NK-92 (cell line): ENCODE data around the gene PRR7.

Experiments used
- DNase-seq: peaks from one replicate; lab custom pipeline; 2025; ENCODE audit not compliant: unreplicated experiment; lab: John Stamatoyannopoulos, UW

Gene PRR7

DNA sequence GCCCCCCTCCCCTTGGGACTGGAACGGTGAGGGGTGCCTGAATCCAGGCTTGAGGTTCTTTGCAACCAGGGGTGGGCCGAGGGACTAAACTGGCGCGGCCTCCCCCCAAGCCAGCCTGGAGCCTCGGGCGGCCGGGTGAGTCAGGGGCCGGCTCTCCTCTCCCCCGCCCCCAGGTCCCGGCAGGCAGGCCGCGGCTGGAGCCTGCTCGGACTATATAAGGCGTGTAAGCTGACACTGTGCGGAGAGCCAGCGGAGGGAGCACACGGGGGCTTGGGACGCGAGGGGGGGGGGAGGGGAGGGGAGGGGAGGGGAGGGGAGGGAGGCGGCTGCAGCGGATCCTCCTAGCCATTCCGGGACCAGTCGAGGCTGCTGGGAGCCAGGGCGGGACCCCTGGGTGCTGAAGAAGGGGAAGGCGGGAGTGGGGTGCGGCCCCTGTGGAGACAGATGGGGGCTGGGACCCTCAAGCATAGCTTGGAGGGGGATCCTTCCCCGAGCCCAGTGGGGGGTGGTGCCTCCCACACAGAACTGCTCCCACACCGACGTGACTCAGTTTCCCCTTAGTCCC is 50.2 kb downstream of the PRR7 start:
- no peak for DNase-seq

DNA sequence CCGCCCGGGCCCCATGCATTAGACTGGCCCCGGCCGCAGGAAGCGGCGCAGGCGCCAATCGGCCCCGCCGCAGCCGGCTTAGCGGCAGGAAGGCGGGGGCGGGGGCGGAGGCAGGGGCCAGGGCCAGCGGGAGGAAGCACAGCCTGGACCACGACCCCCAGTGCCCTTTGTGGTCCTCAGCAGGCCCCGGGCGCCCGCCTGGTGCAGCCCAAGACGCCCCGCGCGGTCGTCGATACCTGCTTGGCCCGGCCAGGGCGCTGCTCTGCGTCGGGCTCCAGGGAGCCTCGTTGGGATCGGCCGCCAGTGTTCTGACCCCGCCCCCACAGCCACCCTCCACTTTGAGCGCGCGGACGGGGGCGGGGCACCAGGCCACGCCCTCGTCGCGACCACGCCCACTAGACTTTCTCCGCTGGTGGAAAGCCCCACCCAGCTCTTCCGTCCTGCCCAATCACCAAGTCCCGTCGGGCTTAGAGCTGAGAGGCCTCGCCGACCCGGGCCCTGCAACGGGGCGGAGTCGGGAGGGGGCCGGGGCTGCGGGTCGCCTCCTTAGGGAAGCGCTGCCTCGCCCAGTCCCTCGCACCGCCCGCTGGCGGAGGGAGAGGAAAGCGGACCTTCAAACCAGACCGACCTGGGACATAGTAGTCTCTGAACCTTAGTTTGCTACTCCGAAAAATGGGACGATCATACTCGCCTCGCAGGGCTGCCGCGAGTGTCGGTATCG is 50.8 kb downstream of the PRR7 start, which contains the start of gene PDLIM7:
TSS of gene PDLIM7 (minus strand) at position 313 of the 721 bp plus-strand sequence. CDS start 1,092 bp downstream, outside the sequence.
- peak; percentile 46 for DNase-seq

- no peak for DNase-seq
Measured at GRCh38 chr5:177498013-177498787, 51.6 kb downstream of the PRR7 start.

GRCh38 chr5:177499842-177500241 is 53.2 kb downstream of the PRR7 start:
- DNase-seq = no peak

GRCh38 chr5:177500685-177501522 is 54.3 kb downstream of the PRR7 start:
- DNase-seq = no peak

DNA sequence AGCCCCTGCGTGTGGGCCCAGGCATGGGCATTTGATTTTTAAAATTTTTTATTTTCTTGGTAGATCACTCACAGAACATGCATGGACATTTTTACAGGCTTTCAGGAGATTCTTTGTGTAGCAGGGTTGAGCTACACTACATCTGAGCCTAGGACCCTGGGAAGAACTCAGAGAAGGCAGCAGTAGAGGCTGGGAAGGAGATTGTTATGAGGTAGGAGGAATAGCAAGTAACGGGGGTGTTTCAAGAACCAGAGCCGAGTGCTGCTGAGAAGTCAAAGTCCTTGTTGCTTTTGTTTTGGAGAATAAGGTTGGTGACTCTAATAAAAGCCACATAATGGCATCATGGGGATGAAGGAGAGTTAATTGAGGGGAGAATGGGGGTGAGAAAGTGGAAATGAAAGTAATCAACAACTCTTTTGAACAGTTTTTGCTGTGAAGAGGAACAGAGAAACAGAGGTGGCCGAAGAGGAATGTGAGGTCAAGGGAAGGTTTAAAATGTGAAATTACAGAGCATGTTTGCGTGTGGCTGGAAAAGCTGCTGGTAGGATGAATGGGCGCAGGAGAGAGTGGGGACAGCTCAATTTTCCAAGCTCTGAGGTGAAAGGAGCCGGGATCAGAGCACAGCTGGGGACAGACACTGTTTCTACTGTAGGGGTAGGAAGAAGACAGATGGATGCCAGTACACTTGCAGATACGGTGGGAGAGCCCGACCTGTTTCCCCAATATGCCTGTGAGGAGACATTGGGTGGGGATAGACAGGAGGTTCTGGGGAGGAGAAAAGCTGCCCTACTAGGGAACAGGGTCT is 55.5 kb downstream of the PRR7 start:
- DNase-seq = no peak

DNA sequence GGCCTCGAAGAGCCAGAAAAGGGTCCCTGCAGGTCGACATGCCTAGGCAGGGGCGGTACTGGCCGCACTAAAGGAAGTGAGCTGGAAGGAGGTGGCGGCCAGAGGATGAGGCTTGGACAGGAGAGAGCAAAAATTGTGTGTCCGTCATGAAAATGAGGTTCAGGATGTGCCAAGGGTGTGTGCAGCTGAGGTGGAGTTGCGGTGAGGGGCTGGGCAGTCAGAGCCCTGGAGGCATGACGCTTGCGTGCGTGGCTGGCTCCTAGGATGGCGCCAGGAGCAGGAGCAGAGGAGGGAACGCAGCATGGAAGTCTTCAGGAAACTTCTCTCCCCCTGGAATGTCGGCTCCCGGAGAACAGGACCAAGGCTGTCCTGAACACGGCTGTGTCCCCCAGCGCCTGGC is 56.3 kb downstream of the PRR7 start:
- no peak for DNase-seq

DNA sequence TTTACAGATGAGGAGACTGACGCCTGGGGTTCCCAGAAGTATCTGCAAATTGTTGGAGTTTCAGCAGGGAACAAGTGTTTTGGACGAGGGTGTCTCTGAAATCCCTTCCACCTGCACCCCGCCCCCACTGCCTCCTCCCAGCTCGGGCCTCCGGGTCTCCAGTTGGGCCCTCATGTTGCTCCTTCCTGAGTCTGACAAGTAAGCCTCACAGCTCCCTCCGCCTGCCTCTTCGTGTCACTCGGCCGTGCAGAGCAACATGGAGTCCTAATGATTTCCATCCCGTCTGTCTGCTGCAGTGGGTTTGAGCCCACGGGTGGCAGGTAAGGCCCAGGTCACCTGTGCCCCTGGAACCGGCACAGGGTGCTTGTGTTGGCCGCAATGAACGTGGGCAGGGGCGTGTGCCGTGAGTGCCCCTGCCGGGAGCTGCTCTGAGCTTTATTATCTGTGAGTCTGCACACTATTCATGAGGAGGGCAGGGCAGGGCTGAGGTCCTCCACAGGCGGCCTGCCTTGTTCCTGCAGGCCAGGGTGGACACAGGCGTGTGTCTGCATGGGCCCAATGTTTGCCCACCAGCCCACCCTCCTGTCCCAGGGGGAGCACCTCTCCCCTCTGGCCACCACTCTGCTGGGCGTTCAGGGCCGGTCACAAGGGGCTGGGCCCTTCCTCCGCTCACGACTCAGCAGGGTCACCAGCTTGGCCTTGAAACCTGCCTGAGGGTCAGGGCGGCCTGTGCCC is 56.9 kb downstream of the PRR7 start:
- DNase-seq = no peak

DNA sequence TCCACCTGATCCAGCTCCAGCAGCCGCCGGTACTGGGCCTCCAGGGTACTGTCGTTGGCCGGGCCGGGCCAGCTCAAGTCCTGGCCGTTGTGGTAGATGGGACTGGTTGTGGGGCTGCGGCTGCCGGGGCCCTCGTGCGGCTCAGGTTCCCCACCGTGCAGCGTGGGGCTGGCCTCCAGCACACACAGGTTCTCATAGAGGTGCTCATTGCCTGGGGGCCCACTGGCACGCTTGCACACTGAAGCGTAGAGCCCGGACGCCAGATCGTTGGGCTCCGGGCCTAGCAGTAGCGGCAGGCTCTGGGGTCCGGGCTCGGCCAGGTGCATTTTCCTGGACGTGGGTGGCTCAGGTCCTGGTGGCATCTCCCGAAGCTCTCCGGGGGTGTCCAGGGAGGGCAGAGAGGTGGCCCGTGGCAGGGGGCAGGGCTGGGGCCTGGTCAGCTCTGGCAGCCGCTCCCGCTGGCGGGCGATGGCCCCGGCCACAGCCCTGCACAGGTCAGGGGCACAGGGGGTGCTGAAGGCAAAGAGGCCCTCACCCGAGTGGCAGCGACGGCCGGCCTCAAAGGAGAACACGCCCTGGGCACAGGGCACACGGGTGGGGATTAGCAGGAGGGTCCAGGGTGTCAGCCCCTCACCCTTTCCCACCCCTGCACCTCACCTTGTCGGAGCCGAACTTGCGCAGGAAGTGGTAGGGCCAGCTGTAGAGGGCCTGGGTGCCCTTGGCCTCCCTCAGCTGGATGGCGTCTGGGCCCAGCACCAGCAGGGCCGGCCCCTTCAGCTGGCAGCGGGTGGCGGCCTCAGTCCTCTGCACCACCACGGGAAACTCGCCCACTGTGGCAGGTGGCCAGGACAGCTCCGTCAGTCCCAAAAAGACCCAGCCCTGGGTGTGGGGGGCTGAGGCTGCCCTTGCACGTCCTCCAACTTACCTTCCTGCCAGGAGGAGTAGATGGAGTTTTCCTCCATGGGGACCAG is 57.8 kb downstream of the PRR7 start:
- DNase-seq = no peak

GRCh38 chr5:177505075-177505474 is 58.5 kb downstream of the PRR7 start:
- no peak for DNase-seq
